A549 (cell line): ENCODE data around the gene MVB12B.

Experiments
- BHLHE40 ChIP-seq: IDR thresholded peaks from 2 replicates; pipeline ENCODE4 v1.6.1; 2012; ENCODE audit warnings: low read depth, low read length, inconsistent platforms
- CHD2 ChIP-seq: fragments of 150-350 bp; IDR thresholded peaks from 2 replicates; pipeline ENCODE4 v1.6.1; 2014; ENCODE audit warnings: low read length; ENCODE audit not compliant: partially characterized antibody
- CTCF ChIP-seq: fragments of >200 bp; sonication (Bioruptor Twin); formaldehyde crosslinking; IDR thresholded peaks from 3 replicates; pipeline ENCODE4 v1.5.1; 2016
- E2F6 ChIP-seq: IDR thresholded peaks from 2 replicates; pipeline ENCODE4 v1.6.1; 2012; ENCODE audit warnings: low read depth, borderline replicate concordance
- GATA3 ChIP-seq: IDR thresholded peaks from 2 replicates; pipeline ENCODE4 v1.6.1; 2012; ENCODE audit warnings: borderline replicate concordance
- MAZ ChIP-seq: fragments of 150-350 bp; IDR thresholded peaks from 2 replicates; pipeline ENCODE4 v1.6.1; 2014; ENCODE audit warnings: antibody characterized with exemption, low read depth, low read length, borderline replicate concordance
- MYC ChIP-seq: IDR thresholded peaks from 2 replicates; pipeline ENCODE4 v1.6.1; 2012; ENCODE audit warnings: mild to moderate bottlenecking, inconsistent platforms, low read length, improper control_type of control experiment, borderline replicate concordance
- POLR2A ChIP-seq: IDR thresholded peaks from 2 replicates; pipeline ENCODE4 v1.6.1; 2012; ENCODE audit warnings: mild to moderate bottlenecking, low read length
- RAD21 ChIP-seq, 2 experiments: fragments of >200 bp in 1 of 2; sonication (Bioruptor Twin) in 1 of 2; formaldehyde crosslinking in 1 of 2; IDR thresholded peaks in 1 of 2; conservative IDR thresholded peaks in 1 of 2; 2 replicates in 1 of 2; 3 replicates in 1 of 2; pipeline ENCODE4 v1.6.1; 2012 to 2018; ENCODE audit warnings: inconsistent platforms in 1 of 2
- REST ChIP-seq: fragments of 200-600 bp; sonication (generic); IDR thresholded peaks from 2 replicates; pipeline ENCODE4 v1.6.1; 2016; ENCODE audit warnings: antibody characterized with exemption, mild to moderate bottlenecking, moderate library complexity
- TP53 ChIP-seq: fragments of 250-450 bp; sonication (Bioruptor Pico); IDR thresholded peaks from 2 replicates; pipeline ENCODE4 v1.5.0; 2021; ENCODE audit warnings: mild to moderate bottlenecking, moderate library complexity
- ZC3H11A ChIP-seq: fragments of 450-650 bp; IDR thresholded peaks from 2 replicates; pipeline ENCODE4 v1.6.1; 2014; ENCODE audit warnings: antibody characterized with exemption, mild to moderate bottlenecking

- no peak for TF ChIP-seq E2F6
- no peak for TF ChIP-seq CHD2
- no peak for TF ChIP-seq CTCF
- no peak for TF ChIP-seq RAD21 (conservative IDR thresholded peaks at IDR 0.05 in 1 of 2, IDR thresholded peaks at IDR 0.05 in 1 of 2)
- TF ChIP-seq MYC, result no peak
- TF ChIP-seq POLR2A, result no peak
- no peak for TF ChIP-seq TP53 (CRISPR knock-in tag)
- no peak for TF ChIP-seq MAZ
- no peak for TF ChIP-seq REST
- TF ChIP-seq GATA3, result no peak
- no peak for TF ChIP-seq BHLHE40
- TF ChIP-seq ZC3H11A, result no peak
Observed at GRCh38 chr9:126532489-126532888, 205.9 kb downstream of the MVB12B start.
